OCI-LY1 (cell line): ENCODE measurements around the gene SHROOM3.

ENCODE experiments used
- H2AFZ ChIP-seq: fragments of 200-600 bp; sonication (generic), shearing (Covaris generic); 2 replicates; pipeline ENCODE4 v1.6.0; 2014; ENCODE audit warnings: antibody characterized with exemption, mild to moderate bottlenecking, low read length
- H3F3A ChIP-seq: fragments of 200-600 bp; sonication (generic), shearing (Covaris generic); 2 replicates; pipeline ENCODE4 v1.6.0; 2014; ENCODE audit warnings: mild to moderate bottlenecking, antibody characterized with exemption, low read length, moderate library complexity; ENCODE audit not compliant: insufficient read depth
- H3K27ac ChIP-seq: fragments of 200-600 bp; sonication (generic); 2 replicates; pipeline ENCODE4 v1.5.1; 2014; ENCODE audit warnings: low read length, mixed run types, mild to moderate bottlenecking, low read depth; ENCODE audit not compliant: poor library complexity, severe bottlenecking
- H3K27me3 ChIP-seq: fragments of 200-600 bp; sonication (generic); 2 replicates; pipeline ENCODE4 v1.6.0; 2014; ENCODE audit warnings: antibody characterized with exemption, mild to moderate bottlenecking, low read length, moderate library complexity; ENCODE audit not compliant: insufficient read depth
- H3K36me3 ChIP-seq: fragments of 200-600 bp; sonication (generic); 2 replicates; pipeline ENCODE4 v1.6.1; 2014; ENCODE audit warnings: mild to moderate bottlenecking, antibody characterized with exemption, low read length, moderate library complexity, mixed read lengths; ENCODE audit not compliant: insufficient read depth
- H3K4me1 ChIP-seq: fragments of 200-600 bp; sonication (generic); 2 replicates; pipeline ENCODE4 v1.5.1; 2014; ENCODE audit warnings: mild to moderate bottlenecking, low read length, moderate library complexity; ENCODE audit not compliant: insufficient read depth, severe bottlenecking
- H3K4me2 ChIP-seq: fragments of 200-600 bp; sonication (generic), shearing (Covaris generic); 2 replicates; pipeline ENCODE4 v1.6.1; 2014; ENCODE audit warnings: low read length
- H3K4me3 ChIP-seq: fragments of 200-600 bp; sonication (generic); 2 replicates; pipeline ENCODE4 v1.5.1; 2014; ENCODE audit warnings: low read length, low read depth, mild to moderate bottlenecking, mixed read lengths; ENCODE audit not compliant: poor library complexity, severe bottlenecking
- H3K79me2 ChIP-seq: fragments of 200-600 bp; shearing (Covaris generic); 2 replicates; pipeline ENCODE4 v1.6.1; 2016; ENCODE audit warnings: mixed run types, low read length, mixed read lengths; ENCODE audit not compliant: insufficient read depth
- H3K9ac ChIP-seq: fragments of 200-600 bp; sonication (generic), shearing (Covaris generic); 2 replicates; pipeline ENCODE4 v1.6.1; 2014; ENCODE audit warnings: mild to moderate bottlenecking, low read length, mixed read lengths
- H3K9me2 ChIP-seq: fragments of 200-600 bp; sonication (generic), shearing (Covaris generic); 2 replicates; pipeline ENCODE4 v1.6.1; 2014; ENCODE audit warnings: low read depth, mild to moderate bottlenecking, low read length, mixed read lengths
- H3K9me3 ChIP-seq: fragments of 200-600 bp; shearing (Covaris generic); 2 replicates; pipeline ENCODE4 v1.6.1; 2014; ENCODE audit warnings: low read length, mixed read lengths
- H4K20me1 ChIP-seq: fragments of 200-600 bp; sonication (generic), shearing (Covaris generic); 2 replicates; pipeline ENCODE4 v1.6.0; 2016; ENCODE audit warnings: mild to moderate bottlenecking, low read length; ENCODE audit not compliant: insufficient read depth
- CTCF ChIP-seq: fragments of 200-600 bp; sonication (generic), shearing (Covaris generic); IDR thresholded peaks from 2 replicates; pipeline ENCODE4 v1.5.1; 2017; ENCODE audit warnings: mild to moderate bottlenecking, antibody characterized with exemption, low read length, moderate library complexity, mixed read lengths
- EZH2 ChIP-seq: fragments of 200-600 bp; sonication (generic), shearing (Covaris generic); IDR thresholded peaks from 2 replicates; pipeline ENCODE4 v1.8.0; 2017; ENCODE audit warnings: borderline replicate concordance, mixed run types, mild to moderate bottlenecking, antibody characterized with exemption, low read length, moderate library complexity, mixed read lengths

SHROOM3 gene

GRCh38 chr4:76670631-76671030 is 235.6 kb downstream of the SHROOM3 start:
- H3K4me1 ChIP-seq, result no peaks in the 10 kb centered on the region
- no peaks in the 10 kb centered on the region for H4K20me1 ChIP-seq
- no peaks in the 10 kb centered on the region for H3K9me2 ChIP-seq
- H2AFZ ChIP-seq, result no peak overlapping the region
- no peaks in the 10 kb centered on the region for H3K36me3 ChIP-seq
- no peak overlapping the region for H3K4me2 ChIP-seq
- TF ChIP-seq CTCF, result no peak
- no peak for TF ChIP-seq EZH2
- H3K4me3 ChIP-seq, result no peak overlapping the region
- no peaks in the 10 kb centered on the region for H3K9me3 ChIP-seq
- H3K27ac ChIP-seq, result no peak overlapping the region
- no peaks in the 10 kb centered on the region for H3F3A ChIP-seq
- no peaks in the 10 kb centered on the region for H3K27me3 ChIP-seq
- no peaks in the 10 kb centered on the region for H3K79me2 ChIP-seq
- no peak overlapping the region for H3K9ac ChIP-seq

- H3K4me1 ChIP-seq, result no peaks in the 10 kb centered on the region
- no peaks in the 10 kb centered on the region for H3K9me3 ChIP-seq
- no peak overlapping the region for H3K4me3 ChIP-seq
- no peaks in the 10 kb centered on the region for H3K36me3 ChIP-seq
- no peak overlapping the region for H3K27ac ChIP-seq
- H3K9ac ChIP-seq, result no peak overlapping the region
- no peaks in the 10 kb centered on the region for H3K9me2 ChIP-seq
- H3K27me3 ChIP-seq, result no peaks in the 10 kb centered on the region
- no peaks in the 10 kb centered on the region for H3K79me2 ChIP-seq
- no peak for TF ChIP-seq EZH2
- no peaks in the 10 kb centered on the region for H3F3A ChIP-seq
- no peak overlapping the region for H2AFZ ChIP-seq
- H3K4me2 ChIP-seq, result no peak overlapping the region
- no peaks in the 10 kb centered on the region for H4K20me1 ChIP-seq
Observed at GRCh38 chr4:76673362-76673761, 238.3 kb downstream of the SHROOM3 start.

- H3K79me2 ChIP-seq, result no peaks in the 10 kb centered on the region
Observed at GRCh38 chr4:76674983-76675382, 240.0 kb downstream of the SHROOM3 start.

More at GRCh38 chr4:76674983-76675382, 240.0 kb downstream of the SHROOM3 start:
- no peaks in the 10 kb centered on the region for H3K9me2 ChIP-seq
- no peak overlapping the region for H3K4me2 ChIP-seq
- H2AFZ ChIP-seq, result no peak overlapping the region
- H3K4me1 ChIP-seq, result no peaks in the 10 kb centered on the region
- no peaks in the 10 kb centered on the region for H4K20me1 ChIP-seq
- H3K36me3 ChIP-seq, result no peaks in the 10 kb centered on the region
- no peaks in the 10 kb centered on the region for H3K9me3 ChIP-seq
- no peak overlapping the region for H3K9ac ChIP-seq
- no peaks in the 10 kb centered on the region for H3K27me3 ChIP-seq
- no peaks in the 10 kb centered on the region for H3F3A ChIP-seq
- TF ChIP-seq CTCF, result no peak
- TF ChIP-seq EZH2, result no peak
- H3K4me3 ChIP-seq, result no peak overlapping the region
- no peak overlapping the region for H3K27ac ChIP-seq
